Measurements from ENCODE around the gene TMEM61.

DNA sequence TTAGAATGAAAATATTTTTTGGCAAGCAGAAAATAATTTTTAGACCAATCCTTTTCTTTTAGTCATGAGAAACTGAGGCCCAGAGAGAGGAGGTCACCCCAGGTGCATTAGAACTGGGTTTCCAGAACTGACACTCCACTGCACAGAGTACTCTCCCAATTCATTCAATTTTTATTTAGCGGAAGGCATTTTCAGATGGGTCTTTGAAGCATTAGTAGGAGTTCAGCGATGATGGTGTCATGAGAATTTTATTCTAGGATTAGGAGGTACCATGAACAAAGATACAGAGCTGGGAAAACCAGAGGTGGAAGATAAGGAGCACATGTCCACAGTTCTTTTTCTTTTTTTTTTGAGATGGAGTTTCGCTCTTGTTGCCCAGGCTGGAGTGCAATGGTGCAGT, 61.2 kb downstream of the TMEM61 start:
- TF ChIP-seq EZH2phosphoT487 (IDR thresholded peaks at IDR 0.05; ENCODE audit: borderline replicate concordance, low read length): no peak
- no peak for TF ChIP-seq EZH2 (IDR thresholded peaks at IDR 0.05; ENCODE audit: low read length, unreplicated experiment)
- TF ChIP-seq, protein P1, sequence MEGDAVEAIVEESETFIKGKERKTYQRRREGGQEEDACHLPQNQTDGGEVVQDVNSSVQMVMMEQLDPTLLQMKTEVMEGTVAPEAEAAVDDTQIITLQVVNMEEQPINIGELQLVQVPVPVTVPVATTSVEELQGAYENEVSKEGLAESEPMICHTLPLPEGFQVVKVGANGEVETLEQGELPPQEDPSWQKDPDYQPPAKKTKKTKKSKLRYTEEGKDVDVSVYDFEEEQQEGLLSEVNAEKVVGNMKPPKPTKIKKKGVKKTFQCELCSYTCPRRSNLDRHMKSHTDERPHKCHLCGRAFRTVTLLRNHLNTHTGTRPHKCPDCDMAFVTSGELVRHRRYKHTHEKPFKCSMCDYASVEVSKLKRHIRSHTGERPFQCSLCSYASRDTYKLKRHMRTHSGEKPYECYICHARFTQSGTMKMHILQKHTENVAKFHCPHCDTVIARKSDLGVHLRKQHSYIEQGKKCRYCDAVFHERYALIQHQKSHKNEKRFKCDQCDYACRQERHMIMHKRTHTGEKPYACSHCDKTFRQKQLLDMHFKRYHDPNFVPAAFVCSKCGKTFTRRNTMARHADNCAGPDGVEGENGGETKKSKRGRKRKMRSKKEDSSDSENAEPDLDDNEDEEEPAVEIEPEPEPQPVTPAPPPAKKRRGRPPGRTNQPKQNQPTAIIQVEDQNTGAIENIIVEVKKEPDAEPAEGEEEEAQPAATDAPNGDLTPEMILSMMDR (conservative IDR thresholded peaks at IDR 0.05; ENCODE audit: low read depth, low read length): no peak

All from PC-3 (cell line).